HG03439 (cell line): ENCODE measurements around the gene MMS19.
"Not testable (repeated sequence)": the region's sequence is repeated elsewhere in the genome, so short reads cannot be mapped to it uniquely, and the experiment has no call there.

Experiments
- ATAC-seq: cut with Tn5 transposase; IDR thresholded peaks from one replicate; pipeline ENCODE4 v1.9.1; 2021; ENCODE audit warnings: mild to moderate bottlenecking, moderate library complexity; ENCODE audit not compliant: unreplicated experiment

The MMS19 gene

DNA sequence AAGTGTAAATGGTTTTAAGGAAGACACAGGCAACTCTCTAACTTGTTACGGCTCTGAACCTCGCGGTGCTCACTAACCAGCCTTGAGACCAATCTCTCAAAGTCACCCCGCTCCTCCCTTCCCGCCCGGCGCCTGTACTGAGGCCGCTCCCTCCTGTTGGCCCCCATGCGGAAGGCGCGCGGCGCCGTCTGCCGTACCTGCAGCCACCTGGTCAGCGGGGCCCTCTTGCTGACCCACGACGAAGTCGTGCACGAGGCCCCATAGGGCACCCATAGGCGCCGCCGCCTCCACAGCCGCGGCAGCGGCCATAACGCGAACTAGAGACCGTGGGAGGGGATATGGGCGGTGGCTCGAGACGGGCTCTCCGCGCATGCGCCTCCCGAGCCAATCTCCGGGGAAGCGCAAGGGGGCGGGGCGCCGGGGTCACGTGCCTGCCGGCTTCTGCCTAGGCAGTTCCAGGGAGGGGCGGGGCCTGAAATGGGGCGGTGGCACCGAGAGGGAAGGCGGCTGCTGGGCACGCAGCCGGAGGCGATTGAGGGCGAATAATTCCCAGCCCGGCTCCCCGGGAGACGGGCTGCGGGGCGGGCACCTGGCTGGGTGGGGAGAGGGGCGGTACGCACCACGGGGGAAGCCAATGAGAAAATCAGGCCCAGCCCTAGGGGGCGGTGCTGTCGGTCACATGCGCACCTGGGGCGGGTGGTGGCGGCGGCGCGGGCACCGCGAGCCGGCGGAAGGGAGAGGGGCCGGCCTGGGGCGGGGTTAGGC, at the start of gene MMS19:
MMS19 (minus strand) TSS at position 347 of the 765 bp plus-strand sequence; CDS start at position 309, 38 bp downstream.
- ATAC-seq, result peak; percentile 93

- ATAC-seq, result no peak
Measured at GRCh38 chr10:97547962-97548361, 49.7 kb upstream of the MMS19 start.

GRCh38 chr10:97547271-97547600, 49.0 kb upstream of the MMS19 start:
- no peak for ATAC-seq

DNA sequence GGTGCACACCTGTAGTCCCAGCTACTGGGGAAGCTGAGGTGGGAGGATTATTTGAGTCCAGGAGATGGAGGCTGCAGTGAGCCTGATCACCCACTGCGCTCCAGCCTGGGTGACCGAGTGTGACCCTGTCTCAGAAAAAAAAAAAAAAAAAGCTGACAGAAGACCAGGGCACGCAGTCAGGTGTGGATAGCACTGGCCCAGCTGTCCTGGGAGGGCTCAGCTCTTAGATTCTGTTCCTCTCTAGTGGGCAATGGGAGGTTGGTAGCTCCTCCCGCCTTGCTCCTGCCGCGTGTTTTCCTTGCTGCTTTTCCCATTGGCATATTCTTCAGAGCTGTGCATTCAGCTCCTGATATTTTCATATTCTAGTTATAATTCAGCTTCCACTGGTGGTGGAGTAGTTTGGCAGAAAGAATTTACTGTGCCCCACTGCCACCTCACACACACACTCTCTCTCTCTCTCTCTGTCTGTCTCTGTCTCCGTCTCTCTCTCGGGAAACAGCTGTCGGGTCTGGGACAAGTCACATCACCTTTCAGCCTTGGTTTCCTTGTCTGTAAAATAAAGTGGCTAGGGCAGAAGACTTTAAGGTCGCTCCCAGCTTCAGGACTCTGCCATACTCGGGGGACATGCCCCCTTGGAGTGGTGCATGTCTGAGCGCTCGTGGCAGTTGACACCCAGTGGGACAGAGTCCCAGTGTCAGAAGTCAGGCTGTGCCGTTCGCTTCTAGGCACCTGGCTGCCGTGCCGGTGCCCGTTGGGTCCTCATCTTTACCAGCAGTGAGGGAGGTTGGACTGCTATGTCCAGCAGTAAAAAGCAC, 48.4 kb upstream of the MMS19 start:
- no peak for ATAC-seq

DNA sequence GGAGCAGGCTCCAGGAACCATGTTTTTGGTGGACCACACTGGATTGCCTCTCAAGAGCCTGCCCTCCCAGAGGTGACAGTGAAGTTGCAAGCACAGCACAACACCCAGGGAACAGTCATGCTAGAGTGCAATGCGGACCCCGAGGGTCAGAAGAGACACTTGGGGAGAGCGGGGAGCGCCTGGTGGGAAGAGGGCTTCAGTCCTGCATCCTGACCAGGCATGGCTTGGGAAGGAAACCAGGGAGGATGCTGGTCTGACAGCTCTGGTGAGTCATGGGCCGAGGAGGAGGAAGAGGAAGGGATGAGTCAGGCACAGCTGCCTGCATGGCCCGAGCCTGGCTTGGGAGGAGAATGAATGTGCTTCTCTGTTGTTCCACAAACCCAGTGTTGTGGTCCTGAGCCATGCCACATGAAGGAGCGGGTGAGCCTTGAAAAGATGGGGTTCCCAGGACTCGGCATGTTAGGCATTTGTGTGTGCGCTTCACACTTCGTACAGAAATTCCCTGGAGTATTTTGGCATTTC, 44.9 kb upstream of the MMS19 start:
- ATAC-seq, result no peak

DNA sequence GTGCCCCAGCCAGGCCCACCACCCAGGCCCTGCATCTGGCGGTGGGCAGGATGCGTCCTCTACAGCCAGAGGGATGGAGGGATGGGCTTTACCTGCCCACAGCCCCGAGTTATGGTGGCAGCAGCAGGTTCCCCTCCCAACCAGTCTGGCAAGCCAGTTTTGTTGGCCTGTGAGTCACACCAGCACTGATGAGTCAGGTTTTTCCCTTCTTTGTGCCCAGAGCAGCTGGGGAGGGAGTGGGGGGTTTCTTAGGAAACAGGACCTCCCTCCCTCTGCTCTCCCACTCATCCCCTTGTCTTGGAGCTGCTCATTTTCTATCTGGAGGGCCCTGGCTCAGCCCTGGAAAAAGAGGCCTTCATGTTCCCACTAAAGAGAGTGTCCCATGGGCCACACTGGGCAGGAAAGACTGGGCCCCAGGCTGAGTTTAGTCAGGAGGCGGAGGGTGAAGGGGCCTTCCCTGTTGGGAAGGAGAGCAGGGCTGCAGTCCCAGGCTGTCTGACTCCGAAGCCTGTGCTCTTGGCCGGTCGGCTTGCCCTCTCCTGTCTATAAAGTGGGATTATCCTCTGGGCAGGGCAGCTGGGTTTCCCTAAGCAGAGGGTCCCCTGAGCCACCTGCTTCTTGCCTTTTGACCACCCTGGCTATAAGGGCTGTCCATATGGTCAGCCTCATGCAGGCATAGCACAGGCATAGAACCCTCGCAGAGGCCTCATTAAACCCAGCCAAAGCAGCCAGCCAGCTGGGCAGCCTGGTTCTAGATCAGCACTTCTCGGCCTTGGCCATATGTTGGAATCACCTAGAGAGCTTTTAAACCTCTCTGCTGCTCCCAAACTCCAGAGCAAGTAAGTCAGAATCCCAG, 44.2 kb upstream of the MMS19 start:
- ATAC-seq, result no peak

DNA sequence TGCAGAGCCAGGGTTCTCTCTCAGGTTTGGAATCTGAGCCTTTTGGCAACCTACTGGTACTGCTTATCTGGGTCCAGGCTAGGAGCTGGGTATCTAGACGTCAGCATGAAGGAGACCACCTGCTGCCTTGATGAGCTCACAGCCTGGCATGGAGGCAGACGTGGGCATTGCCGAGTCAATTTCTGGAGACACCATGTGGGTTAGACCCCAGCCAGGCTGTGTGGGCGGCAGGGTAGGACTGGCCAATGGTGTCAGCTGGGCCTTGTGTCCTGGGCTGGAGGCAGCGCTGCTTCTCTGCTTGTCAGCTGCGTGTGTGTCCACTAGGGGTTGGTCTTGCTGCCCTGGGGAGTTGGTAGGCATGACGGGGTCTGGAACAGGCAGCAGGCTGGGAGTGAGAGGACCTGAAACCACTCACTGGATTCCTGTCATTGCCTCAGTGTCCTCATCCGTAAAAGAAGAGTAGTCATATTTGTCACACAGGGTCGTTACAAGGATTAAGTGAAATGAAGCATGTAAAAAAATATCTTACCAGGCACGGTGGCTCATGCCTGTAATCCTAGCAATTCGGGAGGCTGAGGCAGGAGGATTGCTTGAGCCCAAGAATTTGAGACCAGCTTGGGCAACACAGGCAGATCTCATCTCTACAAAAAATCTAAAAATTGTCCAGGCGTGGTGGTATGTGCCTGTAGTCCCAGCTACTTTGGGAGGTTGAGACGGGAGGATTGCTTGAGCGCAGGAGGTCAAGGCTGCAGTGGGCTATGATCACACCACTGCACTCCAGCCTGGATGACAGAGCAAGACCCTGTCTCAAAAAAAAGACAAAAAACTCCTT, 42.7 kb upstream of the MMS19 start:
- no peak for ATAC-seq

GRCh38 chr10:97539523-97540200, 41.4 kb upstream of the MMS19 start:
- no peak for ATAC-seq

DNA sequence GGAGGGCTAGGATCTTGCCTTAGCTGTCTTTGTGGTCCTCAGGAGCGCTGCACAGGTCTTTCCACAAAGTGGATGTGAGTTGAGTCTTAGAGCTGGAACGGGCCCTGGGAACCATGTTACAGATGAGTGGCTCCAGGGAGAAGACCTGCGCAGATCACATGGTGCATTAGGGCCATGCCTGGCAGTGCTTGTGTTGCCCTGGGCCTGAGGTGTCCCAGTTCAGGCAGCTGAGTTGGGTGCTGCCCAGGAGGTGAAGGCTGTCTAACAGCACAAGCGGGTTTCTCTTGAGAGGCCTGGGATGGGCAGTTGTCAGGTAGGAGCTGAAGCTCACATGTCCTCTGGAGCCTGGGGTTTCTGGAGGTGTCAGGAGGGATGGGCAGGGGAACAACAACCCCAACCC, 40.6 kb upstream of the MMS19 start:
- no peak for ATAC-seq

DNA sequence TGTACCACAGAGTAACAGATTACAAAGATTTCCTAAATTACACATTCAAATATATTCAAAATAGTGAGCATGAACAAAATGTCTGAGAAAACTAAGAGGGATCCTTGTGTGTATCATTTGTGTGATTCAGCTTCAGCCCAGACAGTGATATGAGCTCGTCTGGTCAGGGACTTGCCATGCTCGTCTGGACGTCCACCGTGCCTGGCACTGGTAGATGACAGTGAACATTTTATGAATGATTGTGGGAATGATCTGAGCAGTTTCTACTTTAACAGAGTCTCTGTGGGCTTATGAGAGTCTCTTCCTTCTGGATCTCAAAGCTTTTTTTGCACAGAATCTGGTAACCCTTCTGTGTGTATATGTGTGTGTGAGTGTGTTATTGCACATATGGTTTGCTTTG, 40.2 kb upstream of the MMS19 start:
- no peak for ATAC-seq

DNA sequence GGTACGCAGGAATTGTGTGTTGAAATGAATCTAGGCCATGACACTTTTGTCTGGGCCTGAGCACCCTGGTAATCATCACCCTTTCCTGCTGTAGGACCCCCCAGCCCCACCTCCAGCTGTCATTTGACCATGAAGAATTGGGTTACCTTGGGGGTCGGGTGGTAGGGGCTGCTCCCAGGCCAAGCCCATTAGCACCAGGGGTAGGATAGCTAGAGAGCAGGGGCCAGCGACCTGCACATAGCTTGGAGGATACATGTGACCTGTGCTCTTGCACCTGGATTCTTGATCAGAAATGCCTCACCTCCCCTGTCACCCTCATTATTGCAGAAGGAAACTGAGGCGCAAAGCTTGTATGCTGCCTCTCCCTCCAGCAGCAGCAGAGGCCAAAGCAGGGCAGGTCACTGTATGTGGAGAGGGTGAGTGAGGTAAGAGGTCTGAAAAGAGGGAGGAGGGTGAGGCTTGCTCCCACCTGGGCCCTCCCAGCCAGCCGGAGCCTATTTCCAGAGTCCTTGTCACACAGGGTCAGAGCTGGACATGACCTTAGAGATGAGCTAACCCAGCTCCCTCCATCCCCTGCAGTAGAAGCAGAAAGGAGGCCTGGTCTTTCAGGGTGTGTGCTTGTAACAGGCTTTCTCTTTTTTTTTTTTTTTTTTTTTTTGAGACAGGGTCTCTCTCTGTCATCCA, 39.1 kb upstream of the MMS19 start:
- ATAC-seq, result no peak

DNA sequence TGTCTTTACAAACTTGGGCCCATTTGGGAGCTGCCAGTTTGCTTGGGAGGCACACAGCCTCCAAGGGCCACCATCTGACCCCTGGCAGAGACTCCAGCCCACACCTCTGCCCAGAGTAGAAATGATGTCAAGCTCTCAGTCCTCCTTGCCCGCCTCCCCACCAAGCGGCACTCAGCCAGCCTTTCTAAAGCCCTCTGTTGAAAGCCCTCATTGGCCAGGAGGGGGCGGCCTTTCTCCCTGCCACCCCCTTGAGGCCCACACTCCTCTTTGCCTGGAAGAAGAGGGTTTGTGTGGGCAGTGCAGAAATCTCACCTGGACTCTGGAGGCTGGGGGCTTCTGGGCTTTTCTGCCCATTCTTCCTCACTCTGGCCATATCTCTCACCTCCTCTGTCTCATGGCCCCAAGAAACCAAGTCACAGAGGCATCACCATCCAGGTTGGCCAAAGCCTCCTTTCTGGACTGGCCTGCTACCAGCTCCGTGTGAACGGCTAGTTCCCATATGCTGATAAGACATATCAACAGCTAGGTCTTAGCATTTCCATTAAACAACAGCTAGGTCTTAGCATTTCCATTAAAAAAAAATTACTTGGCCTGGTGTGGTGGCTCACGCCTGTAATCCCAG, 36.6 kb upstream of the MMS19 start:
- no peak for ATAC-seq

GRCh38 chr10:97533888-97534287, 35.7 kb upstream of the MMS19 start:
- ATAC-seq, result no peak

DNA sequence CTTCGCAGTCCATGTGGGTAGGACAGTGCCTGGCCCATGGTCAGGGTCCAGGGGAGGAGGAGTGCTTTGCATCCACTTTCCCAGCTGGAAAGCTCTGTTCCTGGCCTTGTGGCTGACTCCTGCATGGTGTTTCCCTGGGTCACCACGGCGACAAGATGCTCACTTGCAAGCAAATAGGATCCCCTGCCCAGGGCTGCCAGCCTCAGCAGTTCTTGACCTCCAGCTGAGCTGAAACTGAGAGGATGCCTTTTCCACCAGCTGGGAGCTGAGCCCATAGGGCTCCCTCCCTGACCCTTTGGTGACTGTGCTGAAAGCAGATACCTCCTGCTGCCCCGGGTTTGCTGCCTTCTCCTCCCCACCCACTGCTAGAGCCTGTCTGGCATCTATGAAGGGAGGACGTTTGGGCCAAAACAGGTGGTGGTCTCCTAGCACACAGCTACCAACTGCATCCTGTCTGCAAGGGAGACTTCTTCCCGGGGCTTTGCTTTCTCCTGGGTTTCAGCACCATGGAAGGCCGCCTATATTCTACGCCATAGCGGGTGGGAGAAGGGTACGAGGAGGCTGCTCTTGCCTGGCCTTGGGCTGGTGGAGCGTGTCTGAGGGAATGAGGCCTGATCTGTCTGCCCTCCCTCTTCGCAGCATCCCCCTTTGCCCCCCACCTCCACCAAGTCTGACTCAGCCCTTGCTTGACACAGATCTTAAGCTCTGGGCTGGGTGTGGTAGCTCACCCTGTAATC, 34.9 kb upstream of the MMS19 start:
- ATAC-seq, result no peak

- no peak for ATAC-seq
Measured at GRCh38 chr10:97531401-97531986, 33.3 kb upstream of the MMS19 start.

DNA sequence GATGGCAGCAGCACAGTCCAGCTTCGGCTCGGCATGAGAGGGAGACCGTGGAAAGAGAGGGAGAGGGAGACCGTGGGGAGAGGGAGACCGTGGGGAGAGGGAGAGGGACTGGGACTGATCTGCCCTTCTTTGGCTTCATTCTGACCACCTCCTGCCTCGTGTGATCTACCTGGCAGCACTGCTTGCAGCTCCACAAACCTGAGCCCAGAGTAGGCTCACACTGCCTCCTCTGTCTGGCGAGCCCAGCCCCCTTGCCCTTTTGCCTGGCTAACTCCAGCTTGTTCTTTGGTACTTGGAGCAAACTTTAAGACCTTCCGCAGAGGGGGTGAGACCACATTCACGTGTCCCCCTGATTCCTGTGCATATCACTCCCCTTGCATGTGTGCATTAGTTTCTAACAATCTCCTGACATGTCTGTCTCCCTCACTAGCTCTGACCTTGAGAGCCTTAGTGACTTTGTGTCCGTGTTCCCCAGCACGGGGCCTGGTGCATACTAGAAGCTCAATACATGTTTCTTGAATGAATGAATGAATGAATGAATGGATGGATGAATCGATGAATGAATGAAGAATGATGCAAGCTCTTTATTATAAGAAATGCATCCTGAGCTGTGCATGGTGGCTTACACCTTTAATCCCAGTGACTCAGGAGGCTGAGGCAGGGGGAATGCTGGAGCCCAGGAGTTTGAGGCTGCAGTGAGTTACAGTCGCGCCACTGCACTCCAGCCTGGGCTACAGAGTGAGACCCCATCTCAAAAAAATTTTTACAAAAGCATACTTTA, 31.7 kb upstream of the MMS19 start:
- no peak for ATAC-seq

- ATAC-seq, result not testable (repeated sequence)
Measured at GRCh38 chr10:97528876-97529275, 30.7 kb upstream of the MMS19 start.
